GM12801 (cell line): ENCODE data around the gene LIN52.

Experiments used
- TF ChIP-seq, protein P1 (sequence below): IDR thresholded peaks from one replicate; pipeline ENCODE4 v1.5.1; 2011; ENCODE audit warnings: control low read depth; ENCODE audit not compliant: insufficient read length; ENCODE audit errors: extremely low read depth

LIN52 gene

DNA sequence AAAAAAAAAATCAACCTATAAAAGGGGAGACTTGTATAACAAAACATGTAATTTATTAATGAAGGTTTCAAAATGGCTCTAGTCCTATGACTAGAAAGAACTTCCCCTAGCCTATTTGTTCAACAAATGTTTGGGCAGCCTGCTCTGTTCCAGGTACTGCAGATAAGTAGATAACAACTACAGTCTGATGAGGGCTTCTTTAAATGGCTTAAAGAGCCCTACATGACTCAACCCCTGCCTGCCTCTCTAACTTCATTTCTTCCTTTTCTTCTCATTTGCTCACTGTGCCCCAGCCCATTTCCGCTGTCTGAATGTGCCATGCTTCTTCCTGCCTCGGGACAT, 22.0 kb upstream of the LIN52 start:
- TF ChIP-seq, protein P1, sequence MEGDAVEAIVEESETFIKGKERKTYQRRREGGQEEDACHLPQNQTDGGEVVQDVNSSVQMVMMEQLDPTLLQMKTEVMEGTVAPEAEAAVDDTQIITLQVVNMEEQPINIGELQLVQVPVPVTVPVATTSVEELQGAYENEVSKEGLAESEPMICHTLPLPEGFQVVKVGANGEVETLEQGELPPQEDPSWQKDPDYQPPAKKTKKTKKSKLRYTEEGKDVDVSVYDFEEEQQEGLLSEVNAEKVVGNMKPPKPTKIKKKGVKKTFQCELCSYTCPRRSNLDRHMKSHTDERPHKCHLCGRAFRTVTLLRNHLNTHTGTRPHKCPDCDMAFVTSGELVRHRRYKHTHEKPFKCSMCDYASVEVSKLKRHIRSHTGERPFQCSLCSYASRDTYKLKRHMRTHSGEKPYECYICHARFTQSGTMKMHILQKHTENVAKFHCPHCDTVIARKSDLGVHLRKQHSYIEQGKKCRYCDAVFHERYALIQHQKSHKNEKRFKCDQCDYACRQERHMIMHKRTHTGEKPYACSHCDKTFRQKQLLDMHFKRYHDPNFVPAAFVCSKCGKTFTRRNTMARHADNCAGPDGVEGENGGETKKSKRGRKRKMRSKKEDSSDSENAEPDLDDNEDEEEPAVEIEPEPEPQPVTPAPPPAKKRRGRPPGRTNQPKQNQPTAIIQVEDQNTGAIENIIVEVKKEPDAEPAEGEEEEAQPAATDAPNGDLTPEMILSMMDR, result no peak

DNA sequence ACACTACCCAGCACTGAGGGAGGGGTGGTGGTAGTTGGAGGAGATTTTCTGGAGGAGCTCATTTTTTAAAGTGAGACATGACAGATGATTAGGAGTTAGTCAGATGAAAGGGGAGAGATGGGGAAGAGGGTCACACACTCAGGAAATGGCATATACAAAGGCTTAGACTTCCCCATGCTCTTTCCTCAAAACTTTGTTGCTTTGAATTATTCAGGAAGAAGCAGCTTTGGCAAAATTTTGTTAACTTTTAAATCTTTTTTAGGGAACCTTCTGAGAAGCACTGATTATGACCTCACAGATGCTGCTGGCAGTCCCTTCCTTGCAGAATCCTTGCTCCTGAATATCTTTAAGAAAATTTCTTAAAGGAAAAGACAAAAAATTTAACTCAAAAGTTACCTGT, 20.3 kb upstream of the LIN52 start:
- TF ChIP-seq, protein P1, result no peak

DNA sequence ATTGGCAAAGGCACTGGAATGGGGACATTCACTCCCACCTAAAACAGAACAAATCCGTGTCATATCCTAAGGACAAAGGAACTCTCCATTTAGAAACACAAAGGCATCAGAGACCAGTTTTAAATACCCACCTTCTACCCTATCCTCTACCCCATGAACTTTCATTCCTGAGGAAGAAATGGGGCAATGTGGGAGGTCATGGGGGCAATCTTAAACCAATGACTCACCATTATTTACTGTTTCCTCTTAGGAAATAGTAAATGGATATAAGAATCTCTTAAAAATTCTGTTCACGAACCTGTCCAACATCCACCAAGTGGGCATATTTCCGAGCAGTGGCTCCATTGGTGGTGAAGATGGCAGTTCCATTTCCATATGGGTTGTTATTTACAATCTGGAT, 19.9 kb upstream of the LIN52 start:
- TF ChIP-seq, protein P1, result no peak

DNA sequence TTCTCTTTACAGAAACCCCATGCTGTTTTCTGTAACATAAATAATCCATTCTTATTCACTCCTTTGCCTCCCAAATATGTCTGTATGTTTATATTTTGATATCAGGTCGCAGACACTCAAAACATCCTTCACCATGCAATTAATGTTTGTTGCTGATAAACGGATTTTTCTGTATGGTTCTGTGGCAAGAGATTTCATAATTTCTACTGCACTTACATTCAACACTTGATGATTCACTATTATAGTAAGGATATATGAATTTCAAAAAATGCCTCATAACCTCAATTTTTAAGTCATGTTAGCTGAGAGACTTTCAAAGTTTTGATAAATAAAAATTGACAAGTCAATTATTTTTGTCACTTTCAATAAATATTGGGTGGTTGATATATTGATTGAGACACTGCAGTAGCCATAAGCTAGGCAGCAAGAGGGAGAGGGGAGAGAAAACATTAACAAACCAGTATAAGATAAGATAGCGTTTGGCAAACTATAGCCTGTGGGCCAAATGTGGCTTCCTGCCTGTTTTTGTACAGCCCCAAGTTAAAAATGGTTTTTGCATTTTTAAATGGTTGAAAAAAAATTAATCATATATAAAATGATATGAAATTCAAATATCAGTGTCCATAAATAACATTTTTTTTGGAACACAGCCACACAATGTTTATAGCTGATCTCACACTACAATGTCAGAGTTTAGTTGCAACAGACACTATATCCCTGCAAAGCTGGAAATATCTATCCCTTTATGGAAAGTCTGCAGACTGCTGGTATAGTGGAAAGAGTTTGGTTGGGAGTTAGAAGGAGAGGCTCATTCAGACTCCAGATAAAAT, 18.8 kb upstream of the LIN52 start:
- TF ChIP-seq, protein P1, result no peak

DNA sequence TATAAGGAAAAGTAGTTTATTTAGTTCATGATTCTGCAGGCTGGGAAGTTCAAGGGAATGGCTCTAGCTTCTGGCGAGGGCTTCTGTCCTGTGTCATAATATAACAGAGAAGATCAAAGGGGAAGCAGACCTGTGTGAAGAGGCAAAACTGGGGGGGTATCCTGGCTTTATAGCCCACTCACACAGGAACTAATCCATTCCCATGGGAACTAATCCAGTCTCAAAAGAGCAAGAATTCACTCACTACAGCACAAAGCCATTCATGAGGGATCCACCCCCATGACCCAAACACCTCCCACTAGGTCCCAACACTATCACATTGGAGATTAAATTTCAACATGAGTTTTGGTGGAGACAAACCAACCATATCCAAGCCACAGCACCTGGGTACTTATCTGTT, 7.4 kb upstream of the LIN52 start:
- TF ChIP-seq, protein P1, result no peak

DNA sequence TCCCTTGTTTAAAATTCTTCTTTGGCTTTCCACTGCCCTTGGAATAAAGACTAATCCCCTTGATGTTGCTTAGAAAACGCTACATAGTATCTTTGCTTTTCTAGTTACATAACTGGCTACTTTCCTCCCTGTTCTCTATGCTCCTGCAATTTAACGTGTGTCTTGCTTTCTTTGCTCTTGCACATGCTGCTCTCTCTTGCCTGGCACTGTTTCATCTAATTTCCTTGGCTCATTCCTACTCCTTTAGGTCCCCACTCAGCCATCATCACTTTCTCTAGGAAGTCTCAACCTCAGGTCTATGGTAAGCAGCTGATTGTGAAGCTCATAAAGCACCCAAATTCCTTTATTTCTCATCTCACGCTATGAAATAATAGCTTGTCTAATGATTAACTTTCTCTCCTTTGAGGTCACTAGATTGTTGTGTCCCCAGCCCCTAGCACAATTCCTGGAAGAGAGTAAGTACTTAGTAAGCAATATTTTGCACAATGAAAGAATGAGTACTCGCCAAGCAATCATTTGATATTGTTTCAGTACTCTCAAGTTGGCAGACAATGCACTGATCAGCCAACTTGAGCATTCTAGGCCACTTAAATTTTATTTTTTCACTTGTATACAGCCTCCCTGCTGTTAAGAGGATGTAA, 3.8 kb upstream of the LIN52 start:
- TF ChIP-seq, protein P1, result no peak

DNA sequence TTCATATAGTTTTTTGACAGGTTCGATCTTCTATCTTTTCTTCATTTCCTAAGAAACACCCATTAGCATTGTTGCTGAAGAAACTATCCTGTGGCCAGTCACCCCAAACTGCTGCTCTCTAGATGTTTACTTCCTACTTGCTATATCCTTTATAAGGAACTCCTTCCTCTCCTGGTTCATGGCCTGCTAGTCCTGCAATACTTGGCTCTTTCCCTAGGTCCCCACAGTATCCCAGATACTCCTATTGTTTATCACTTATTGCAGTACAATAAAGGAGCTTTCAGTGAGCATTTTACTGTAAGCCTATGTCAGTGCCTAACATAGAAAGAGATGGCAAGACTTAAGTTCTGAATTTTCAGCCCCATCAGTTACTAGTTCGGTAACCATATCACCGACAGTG, 3.3 kb upstream of the LIN52 start:
- TF ChIP-seq, protein P1, result no peak
